Peyer's patch (tissue), 4 donors: ENCODE measurements around the gene GLCCI1.

Experiments used
- POLR2A ChIP-seq, 2 donors: fragments of 450-650 bp; IDR thresholded peaks; one replicate each; pipeline ENCODE4 v1.5.1; 2017; ENCODE audit warnings: antibody characterized with exemption in 2 of 2, mild to moderate bottlenecking in 2 of 2, moderate library complexity in 2 of 2
- TF ChIP-seq, protein P1 (sequence below), 6 experiments: fragments of 450-650 bp in 4 of 6; fragments of 200-600 bp in 2 of 6; sonication (generic) in 1 of 6; IDR thresholded peaks; one replicate each; pipeline ENCODE4 v1.5.1; 2017 to 2019; ENCODE audit warnings: antibody characterized with exemption in 6 of 6, mild to moderate bottlenecking in 3 of 6, moderate library complexity in 1 of 6

DNA sequence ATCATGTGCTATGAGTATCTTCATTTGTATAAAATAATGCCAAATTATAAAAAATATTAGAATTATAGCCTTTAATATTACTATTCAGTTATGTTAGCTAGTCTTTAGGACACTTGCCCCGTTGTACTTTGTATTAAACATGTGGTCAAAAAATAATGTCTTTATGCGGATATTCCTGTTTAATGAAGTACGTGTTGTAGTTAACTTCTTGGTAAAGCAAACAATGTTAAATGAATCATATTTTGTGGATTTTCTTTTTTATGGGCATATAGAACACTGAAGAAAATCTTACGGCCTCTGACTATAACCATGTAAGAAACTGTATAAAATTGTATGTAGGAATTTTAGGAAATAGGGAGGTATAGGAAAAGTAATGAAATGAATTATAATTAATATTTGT, 14.3 kb downstream of the GLCCI1 start:
- TF ChIP-seq, protein P1, sequence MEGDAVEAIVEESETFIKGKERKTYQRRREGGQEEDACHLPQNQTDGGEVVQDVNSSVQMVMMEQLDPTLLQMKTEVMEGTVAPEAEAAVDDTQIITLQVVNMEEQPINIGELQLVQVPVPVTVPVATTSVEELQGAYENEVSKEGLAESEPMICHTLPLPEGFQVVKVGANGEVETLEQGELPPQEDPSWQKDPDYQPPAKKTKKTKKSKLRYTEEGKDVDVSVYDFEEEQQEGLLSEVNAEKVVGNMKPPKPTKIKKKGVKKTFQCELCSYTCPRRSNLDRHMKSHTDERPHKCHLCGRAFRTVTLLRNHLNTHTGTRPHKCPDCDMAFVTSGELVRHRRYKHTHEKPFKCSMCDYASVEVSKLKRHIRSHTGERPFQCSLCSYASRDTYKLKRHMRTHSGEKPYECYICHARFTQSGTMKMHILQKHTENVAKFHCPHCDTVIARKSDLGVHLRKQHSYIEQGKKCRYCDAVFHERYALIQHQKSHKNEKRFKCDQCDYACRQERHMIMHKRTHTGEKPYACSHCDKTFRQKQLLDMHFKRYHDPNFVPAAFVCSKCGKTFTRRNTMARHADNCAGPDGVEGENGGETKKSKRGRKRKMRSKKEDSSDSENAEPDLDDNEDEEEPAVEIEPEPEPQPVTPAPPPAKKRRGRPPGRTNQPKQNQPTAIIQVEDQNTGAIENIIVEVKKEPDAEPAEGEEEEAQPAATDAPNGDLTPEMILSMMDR (IDR thresholded peaks at IDR 0.05): no peak
- TF ChIP-seq POLR2A (IDR thresholded peaks at IDR 0.05): no peak
